Measurements from ENCODE around the gene DNAJC4. TPM values are rescaled to one million over a fixed set of nuclear protein-coding genes. Genes with fewer than 3 reads are reported as not detected.
A peak's percentile ranks its signal among the peaks of the same experiment; 100 is the strongest.

The DNAJC4 gene
- total and polyA plus RNA-seq, 12 donors = 19.9 to 220 (median 66.8) TPM

DNA sequence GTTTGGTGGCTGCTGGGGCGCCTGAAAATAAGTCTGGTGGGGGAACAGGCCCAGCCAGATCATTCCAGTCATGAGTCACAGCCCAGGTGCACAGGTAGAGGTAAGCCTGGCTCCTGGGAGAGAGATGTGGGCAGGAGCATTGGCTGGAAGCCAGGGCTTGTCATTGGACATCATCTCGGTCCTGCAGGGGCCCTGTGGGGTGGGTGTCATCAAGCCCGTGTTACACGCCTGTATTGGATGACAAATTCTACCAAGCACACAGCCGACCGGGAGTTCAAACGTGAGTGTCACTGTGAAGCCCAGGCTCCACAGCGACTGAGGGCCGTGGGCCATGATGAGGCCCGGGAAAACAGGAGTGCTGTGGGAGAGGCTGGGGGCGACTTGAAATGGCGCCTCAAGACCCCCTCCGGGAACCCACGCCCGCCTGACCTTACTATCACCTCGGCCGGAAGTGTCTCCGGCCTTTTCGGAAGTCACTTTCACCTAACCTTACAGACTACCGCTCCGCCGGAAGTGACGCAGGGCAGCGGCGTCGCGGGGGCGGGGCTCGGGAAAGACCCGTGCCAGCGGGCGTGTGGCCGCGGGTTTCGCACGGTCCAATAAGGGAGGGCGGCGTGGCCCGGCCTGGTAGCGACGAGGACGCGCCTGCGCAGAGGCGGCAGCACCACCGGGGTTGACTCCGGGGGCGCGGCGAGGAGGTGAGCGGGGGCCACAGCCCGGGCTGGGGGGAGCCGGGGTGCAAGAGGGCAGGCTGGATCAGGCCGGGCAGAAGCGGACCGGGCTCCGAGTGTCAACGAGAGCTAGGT, 10.3 kb downstream of the DNAJC4 start, which contains the start of gene FKBP2:
TSS of gene FKBP2 (plus strand) at position 661 of the 806 bp plus-strand sequence. CDS start 1,293 bp downstream, outside the sequence.
- H3K27ac ChIP-seq = peak within 1 kb of the TSS; percentile 80 to 99 (median 97)
- WGBS, 4 donors = 0 to 3% (median 1%) methylated on average over 17 to 58 of the region's 58 CpGs
- TF ChIP-seq POLR2A (IDR thresholded peaks at IDR 0.05) = peak; percentile 71 to 94
- TF ChIP-seq, protein P1, sequence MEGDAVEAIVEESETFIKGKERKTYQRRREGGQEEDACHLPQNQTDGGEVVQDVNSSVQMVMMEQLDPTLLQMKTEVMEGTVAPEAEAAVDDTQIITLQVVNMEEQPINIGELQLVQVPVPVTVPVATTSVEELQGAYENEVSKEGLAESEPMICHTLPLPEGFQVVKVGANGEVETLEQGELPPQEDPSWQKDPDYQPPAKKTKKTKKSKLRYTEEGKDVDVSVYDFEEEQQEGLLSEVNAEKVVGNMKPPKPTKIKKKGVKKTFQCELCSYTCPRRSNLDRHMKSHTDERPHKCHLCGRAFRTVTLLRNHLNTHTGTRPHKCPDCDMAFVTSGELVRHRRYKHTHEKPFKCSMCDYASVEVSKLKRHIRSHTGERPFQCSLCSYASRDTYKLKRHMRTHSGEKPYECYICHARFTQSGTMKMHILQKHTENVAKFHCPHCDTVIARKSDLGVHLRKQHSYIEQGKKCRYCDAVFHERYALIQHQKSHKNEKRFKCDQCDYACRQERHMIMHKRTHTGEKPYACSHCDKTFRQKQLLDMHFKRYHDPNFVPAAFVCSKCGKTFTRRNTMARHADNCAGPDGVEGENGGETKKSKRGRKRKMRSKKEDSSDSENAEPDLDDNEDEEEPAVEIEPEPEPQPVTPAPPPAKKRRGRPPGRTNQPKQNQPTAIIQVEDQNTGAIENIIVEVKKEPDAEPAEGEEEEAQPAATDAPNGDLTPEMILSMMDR (IDR thresholded peaks at IDR 0.05) = no peak
- intact Hi-C loops (cut with DNase I) = no loop called here
- no peaks in the 10 kb centered on the region for H3K9me3 ChIP-seq (replicated peaks in 1 of 3)
- H3K4me1 ChIP-seq (replicated peaks in 1 of 2) = peaks cover 29 to 41% of the 10 kb centered on the region in 2 donors
- peaks cover 0 to 31% of the 10 kb centered on the region in 2 donors for H3K36me3 ChIP-seq (replicated peaks in 1 of 2)
- peak within 1 kb of the TSS; percentile 71 to 99 (median 91) for H3K4me3 ChIP-seq
- H3K27me3 ChIP-seq = no peaks in the 10 kb centered on the region
- peak; percentile 97 to 99 (median 98) for DNase-seq

DNA sequence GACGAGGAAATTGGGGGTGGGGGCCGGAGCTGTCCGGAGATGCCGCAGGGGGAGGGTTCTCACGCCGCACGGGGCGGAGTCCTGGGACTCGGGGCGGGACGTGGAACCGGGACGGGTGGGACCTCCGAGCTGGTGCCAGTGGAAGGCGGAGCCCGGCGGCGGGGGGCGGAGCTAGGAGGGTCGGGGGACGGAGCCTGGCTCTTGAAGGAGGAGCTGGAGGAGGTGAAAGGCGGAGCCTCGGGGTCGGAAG, 10.8 kb downstream of the DNAJC4 start:
- intact Hi-C loops (cut with DNase I) = no loop called here
- Histone ChIP-seq H3K27me3 (no peaks in the 10 kb centered on the region), H3K4me1 (replicated peaks in 1 of 2) (peaks cover 32 to 43% of the 10 kb centered on the region in 2 donors), H3K4me3 (peak overlapping the region in 3 of 4 donors; percentile 22 to 99 (median 71)), H3K9me3 (replicated peaks in 1 of 3) (no peaks in the 10 kb centered on the region), H3K27ac (peak overlapping the region; percentile 80 to 99 (median 97)), H3K36me3 (replicated peaks in 1 of 2) (peaks cover 0 to 31% of the 10 kb centered on the region in 2 donors)
- WGBS, 4 donors = 0 to 1% (median 1%) methylated on average over 20 to 24 of the region's 24 CpGs; no CpG with 5 or more reads in 1 of the 4 donors
- TF ChIP-seq POLR2A (IDR thresholded peaks at IDR 0.05) = no peak
- TF ChIP-seq, protein P1 (IDR thresholded peaks at IDR 0.05) = no peak
- DNase-seq = peak; percentile 100

DNA sequence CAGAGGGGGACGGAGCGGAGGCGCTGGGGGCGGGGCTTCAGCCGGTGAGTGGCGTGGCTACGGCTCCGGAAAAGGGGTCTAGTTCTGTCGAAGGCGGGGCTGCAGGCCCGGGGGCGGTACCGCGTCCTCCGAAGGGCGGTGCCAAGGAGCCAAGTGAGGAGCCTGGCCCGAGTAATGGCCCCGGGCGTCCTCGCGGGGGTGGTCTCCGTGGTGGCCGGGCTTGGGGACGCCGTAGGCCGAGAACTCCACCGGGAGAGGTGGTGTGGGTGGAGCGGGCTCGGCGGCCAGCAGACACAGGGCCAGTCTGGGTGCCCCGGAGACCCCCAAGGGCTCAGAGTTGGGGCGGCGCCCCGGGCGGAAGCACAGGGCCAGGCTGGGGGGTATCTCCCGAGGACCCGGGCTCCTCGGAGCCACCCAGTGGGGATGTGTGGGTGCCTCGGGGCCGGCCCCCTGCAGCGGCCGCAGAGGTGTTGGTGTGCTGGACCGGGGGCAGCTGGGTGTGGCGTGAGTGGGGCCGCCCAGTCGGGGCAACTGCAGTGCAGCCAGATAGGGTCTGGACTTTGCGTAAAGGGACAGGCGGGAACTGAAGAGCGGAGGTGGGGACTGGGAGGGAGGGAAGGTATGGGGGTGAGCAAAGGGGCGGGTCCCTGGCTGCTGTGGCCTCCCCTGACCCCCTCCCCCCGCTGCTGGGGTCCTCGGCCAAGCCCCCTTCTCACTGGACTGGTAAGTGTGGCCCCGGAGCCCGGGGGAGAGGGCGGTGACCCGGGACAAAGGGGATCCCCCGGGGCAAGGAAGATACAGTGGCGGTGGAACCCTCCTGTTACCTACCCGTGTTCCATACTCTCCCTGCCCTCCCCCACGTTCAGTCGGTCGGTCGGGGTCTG, 11.4 kb downstream of the DNAJC4 start:
- Histone ChIP-seq H3K4me1 (replicated peaks in 1 of 2) (peaks cover 32 to 44% of the 10 kb centered on the region in 2 donors), H3K36me3 (replicated peaks in 1 of 2) (peaks cover 0 to 31% of the 10 kb centered on the region in 2 donors), H3K9me3 (replicated peaks in 1 of 3) (no peaks in the 10 kb centered on the region), H3K27me3 (no peaks in the 10 kb centered on the region), H3K27ac (peak overlapping the region; percentile 63 to 99 (median 97)), H3K4me3 (peak overlapping the region; percentile 38 to 99 (median 91))
- DNase-seq = peak in 6 of 7 donors; percentile 53 to 74 (median 67)
- TF ChIP-seq, protein P1 (IDR thresholded peaks at IDR 0.05) = peak in 1 of 6 experiments; percentile 6
- peak in 1 of 2 donors; percentile 5 for TF ChIP-seq POLR2A (IDR thresholded peaks at IDR 0.05)
- 0 to 1% (median 1%) methylated on average over 3 to 63 of the region's 63 CpGs for WGBS, 4 donors
- intact Hi-C loops (cut with DNase I) = no loop called here

Data from adrenal gland (tissue), 12 donors.